ENCODE data around the gene DDX41.

- no peak for TF ChIP-seq CTCF (IDR thresholded peaks at IDR 0.05)
- TF ChIP-seq EZH2 (IDR thresholded peaks at IDR 0.05; ENCODE audit: borderline replicate concordance, insufficient read depth, low read depth, low read length, poor library complexity, severe bottlenecking) = no peak
Observed at GRCh38 chr5:177535125-177535524, 18.4 kb upstream of the DDX41 start.

Measured in B cell (primary cell).